GM12878 (cell line): Measurements from ENCODE around the gene KIAA2012. TPM values are rescaled to one million over a fixed set of nuclear protein-coding genes. Genes with fewer than 3 reads are reported as not detected.

Experiments
- EP300 ChIP-seq, 2 experiments: fragments of 150-350 bp in 1 of 2; IDR thresholded peaks; 2 replicates each; pipeline ENCODE4 v1.6.1; 2011 to 2012; ENCODE audit warnings: low read depth in 2 of 2, low read length in 2 of 2, borderline replicate concordance in 1 of 2, improper control_type of control experiment in 1 of 2, inconsistent platforms in 1 of 2; ENCODE audit not compliant: control insufficient read depth in 1 of 2
- HDAC6 ChIP-seq: fragments of 200-600 bp; sonication (generic); IDR thresholded peaks from one replicate; pipeline ENCODE4 v1.8.0; 2017; ENCODE audit warnings: antibody characterized with exemption; ENCODE audit not compliant: unreplicated experiment
- HDGF ChIP-seq: fragments of 450-650 bp; IDR thresholded peaks from 2 replicates; pipeline ENCODE4 v1.6.1; 2016; ENCODE audit warnings: antibody characterized with exemption
- IKZF1 ChIP-seq: fragments of 450-650 bp; conservative IDR thresholded peaks from 2 replicates; pipeline ENCODE4 v1.6.1; 2017; ENCODE audit warnings: antibody characterized with exemption, mild to moderate bottlenecking
- MXI1 ChIP-seq: fragments of 150-350 bp; IDR thresholded peaks from 2 replicates; pipeline ENCODE4 v1.6.1; 2011; ENCODE audit warnings: low read depth, mild to moderate bottlenecking, inconsistent platforms, low read length, improper control_type of control experiment
- ZBTB33 ChIP-seq: fragments of 450-650 bp; IDR thresholded peaks from 2 replicates; pipeline ENCODE4 v1.6.1; 2017; ENCODE audit warnings: mild to moderate bottlenecking
- ZNF687 ChIP-seq: fragments of 450-650 bp; IDR thresholded peaks from 2 replicates; pipeline ENCODE4 v1.6.1; 2017; ENCODE audit warnings: mild to moderate bottlenecking, moderate library complexity
- polyA plus RNA-seq, 11 experiments: library from polyadenylated mRNA; depleted of rRNA in 4 of 11; unstranded in 6 of 11; stranded (reverse) in 5 of 11; fragments of >200 nt; fragmentation: Nextera tagmentation in 4 of 11; fragmentation: Illumina TruSeq in 1 of 11; extraction: Ambion mirVana in 4 of 11; extraction: Trizol in 1 of 11; gene quantifications; 1 replicate in 1 of 11; 2 replicates in 10 of 11; pipeline versions ENCODE4 v1.2.1 to v1.2.3, GENCODE V29; 2011 to 2016; ENCODE audit warnings: inconsistent platforms in 2 of 11, missing spikeins in 2 of 11, low read depth in 1 of 11
- total RNA-seq, 4 experiments: library from RNA; depleted of rRNA in 3 of 4; stranded (reverse); fragments of >200 nt in 3 of 4; fragmentation: Illumina TruSeq in 1 of 4; extraction: Trizol in 1 of 4; gene quantifications; 2 replicates each; pipeline versions ENCODE4 v1.2.1 to v1.2.3, GENCODE V29; 2013 to 2021
- TF ChIP-seq, protein P1 (sequence below), 3 experiments: IDR thresholded peaks in 2 of 3; conservative IDR thresholded peaks in 1 of 3; 2 replicates each; pipeline ENCODE4 v1.5.1; 2011; ENCODE audit warnings: low read depth in 3 of 3, low read length in 3 of 3, mild to moderate bottlenecking in 3 of 3, control low read depth in 2 of 3, moderate library complexity in 2 of 3, inconsistent platforms in 1 of 3, mixed read lengths in 1 of 3; ENCODE audit not compliant: control insufficient read depth in 2 of 3, insufficient read depth in 1 of 3; ENCODE audit errors: extremely low read depth in 1 of 3
- TF ChIP-seq, protein P2 (sequence below): IDR thresholded peaks from 2 replicates; pipeline ENCODE4 v1.6.1; 2012; ENCODE audit warnings: improper control_type of control experiment, low read depth, low read length; ENCODE audit not compliant: insufficient replicate concordance
- TF ChIP-seq, protein P3 (sequence below): fragments of 450-650 bp; IDR thresholded peaks from 2 replicates; pipeline ENCODE4 v1.6.1; 2017; ENCODE audit warnings: antibody characterized with exemption, mild to moderate bottlenecking, moderate library complexity

The KIAA2012 gene
- total and polyA plus RNA-seq, 10 of the 15 experiments (the other 5 are each of a cell fraction or from before 2014, with no cell fraction given): 0.03 TPM; not detected in 9

GRCh38 chr2:202035089-202035940 lies 37.7 kb upstream of the KIAA2012 start (continued):
- TF ChIP-seq MXI1 (no peak), EP300 (IDR thresholded peaks at IDR 0.05; ENCODE audit: borderline replicate concordance in 1 of 2, control insufficient read depth in 1 of 2, low read depth in 2 of 2, low read length in 2 of 2) (no peak), IKZF1 (no peak), ZBTB33 (0 out of 2 replicates have a peak, but pooled peaks have one; percentile 45), HDGF (no peak), ZNF687 (0 out of 2 replicates have a peak, but pooled peaks have one; percentile 44), HDAC6 (no peak)
- TF ChIP-seq, protein P1, sequence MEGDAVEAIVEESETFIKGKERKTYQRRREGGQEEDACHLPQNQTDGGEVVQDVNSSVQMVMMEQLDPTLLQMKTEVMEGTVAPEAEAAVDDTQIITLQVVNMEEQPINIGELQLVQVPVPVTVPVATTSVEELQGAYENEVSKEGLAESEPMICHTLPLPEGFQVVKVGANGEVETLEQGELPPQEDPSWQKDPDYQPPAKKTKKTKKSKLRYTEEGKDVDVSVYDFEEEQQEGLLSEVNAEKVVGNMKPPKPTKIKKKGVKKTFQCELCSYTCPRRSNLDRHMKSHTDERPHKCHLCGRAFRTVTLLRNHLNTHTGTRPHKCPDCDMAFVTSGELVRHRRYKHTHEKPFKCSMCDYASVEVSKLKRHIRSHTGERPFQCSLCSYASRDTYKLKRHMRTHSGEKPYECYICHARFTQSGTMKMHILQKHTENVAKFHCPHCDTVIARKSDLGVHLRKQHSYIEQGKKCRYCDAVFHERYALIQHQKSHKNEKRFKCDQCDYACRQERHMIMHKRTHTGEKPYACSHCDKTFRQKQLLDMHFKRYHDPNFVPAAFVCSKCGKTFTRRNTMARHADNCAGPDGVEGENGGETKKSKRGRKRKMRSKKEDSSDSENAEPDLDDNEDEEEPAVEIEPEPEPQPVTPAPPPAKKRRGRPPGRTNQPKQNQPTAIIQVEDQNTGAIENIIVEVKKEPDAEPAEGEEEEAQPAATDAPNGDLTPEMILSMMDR (IDR thresholded peaks at IDR 0.05 in 2 of 3, conservative IDR thresholded peaks at IDR 0.05 in 1 of 3; ENCODE audit: control insufficient read depth in 2 of 3, extremely low read depth in 1 of 3, insufficient read depth in 1 of 3, low read depth in 3 of 3, low read length in 3 of 3): peak in 2 of 3 experiments; percentile 12 to 20; a peak in 1 of 6 replicates
- TF ChIP-seq, protein P2, sequence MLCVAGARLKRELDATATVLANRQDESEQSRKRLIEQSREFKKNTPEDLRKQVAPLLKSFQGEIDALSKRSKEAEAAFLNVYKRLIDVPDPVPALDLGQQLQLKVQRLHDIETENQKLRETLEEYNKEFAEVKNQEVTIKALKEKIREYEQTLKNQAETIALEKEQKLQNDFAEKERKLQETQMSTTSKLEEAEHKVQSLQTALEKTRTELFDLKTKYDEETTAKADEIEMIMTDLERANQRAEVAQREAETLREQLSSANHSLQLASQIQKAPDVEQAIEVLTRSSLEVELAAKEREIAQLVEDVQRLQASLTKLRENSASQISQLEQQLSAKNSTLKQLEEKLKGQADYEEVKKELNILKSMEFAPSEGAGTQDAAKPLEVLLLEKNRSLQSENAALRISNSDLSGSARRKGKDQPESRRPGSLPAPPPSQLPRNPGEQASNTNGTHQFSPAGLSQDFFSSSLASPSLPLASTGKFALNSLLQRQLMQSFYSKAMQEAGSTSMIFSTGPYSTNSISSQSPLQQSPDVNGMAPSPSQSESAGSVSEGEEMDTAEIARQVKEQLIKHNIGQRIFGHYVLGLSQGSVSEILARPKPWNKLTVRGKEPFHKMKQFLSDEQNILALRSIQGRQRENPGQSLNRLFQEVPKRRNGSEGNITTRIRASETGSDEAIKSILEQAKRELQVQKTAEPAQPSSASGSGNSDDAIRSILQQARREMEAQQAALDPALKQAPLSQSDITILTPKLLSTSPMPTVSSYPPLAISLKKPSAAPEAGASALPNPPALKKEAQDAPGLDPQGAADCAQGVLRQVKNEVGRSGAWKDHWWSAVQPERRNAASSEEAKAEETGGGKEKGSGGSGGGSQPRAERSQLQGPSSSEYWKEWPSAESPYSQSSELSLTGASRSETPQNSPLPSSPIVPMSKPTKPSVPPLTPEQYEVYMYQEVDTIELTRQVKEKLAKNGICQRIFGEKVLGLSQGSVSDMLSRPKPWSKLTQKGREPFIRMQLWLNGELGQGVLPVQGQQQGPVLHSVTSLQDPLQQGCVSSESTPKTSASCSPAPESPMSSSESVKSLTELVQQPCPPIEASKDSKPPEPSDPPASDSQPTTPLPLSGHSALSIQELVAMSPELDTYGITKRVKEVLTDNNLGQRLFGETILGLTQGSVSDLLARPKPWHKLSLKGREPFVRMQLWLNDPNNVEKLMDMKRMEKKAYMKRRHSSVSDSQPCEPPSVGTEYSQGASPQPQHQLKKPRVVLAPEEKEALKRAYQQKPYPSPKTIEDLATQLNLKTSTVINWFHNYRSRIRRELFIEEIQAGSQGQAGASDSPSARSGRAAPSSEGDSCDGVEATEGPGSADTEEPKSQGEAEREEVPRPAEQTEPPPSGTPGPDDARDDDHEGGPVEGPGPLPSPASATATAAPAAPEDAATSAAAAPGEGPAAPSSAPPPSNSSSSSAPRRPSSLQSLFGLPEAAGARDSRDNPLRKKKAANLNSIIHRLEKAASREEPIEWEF: no peak
- TF ChIP-seq, protein P3, sequence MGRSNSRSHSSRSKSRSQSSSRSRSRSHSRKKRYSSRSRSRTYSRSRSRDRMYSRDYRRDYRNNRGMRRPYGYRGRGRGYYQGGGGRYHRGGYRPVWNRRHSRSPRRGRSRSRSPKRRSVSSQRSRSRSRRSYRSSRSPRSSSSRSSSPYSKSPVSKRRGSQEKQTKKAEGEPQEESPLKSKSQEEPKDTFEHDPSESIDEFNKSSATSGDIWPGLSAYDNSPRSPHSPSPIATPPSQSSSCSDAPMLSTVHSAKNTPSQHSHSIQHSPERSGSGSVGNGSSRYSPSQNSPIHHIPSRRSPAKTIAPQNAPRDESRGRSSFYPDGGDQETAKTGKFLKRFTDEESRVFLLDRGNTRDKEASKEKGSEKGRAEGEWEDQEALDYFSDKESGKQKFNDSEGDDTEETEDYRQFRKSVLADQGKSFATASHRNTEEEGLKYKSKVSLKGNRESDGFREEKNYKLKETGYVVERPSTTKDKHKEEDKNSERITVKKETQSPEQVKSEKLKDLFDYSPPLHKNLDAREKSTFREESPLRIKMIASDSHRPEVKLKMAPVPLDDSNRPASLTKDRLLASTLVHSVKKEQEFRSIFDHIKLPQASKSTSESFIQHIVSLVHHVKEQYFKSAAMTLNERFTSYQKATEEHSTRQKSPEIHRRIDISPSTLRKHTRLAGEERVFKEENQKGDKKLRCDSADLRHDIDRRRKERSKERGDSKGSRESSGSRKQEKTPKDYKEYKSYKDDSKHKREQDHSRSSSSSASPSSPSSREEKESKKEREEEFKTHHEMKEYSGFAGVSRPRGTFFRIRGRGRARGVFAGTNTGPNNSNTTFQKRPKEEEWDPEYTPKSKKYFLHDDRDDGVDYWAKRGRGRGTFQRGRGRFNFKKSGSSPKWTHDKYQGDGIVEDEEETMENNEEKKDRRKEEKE: no peak
